Transverse colon (tissue), 4 donors: ENCODE measurements around the gene BMP7. TPM values are rescaled to one million over a fixed set of nuclear protein-coding genes. Genes with fewer than 3 reads are reported as not detected.

Experiments used
- DNase-seq: peaks from one replicate; pipeline ENCODE4 v3.0.0-alpha.2; 2019
- H3K27ac ChIP-seq, 4 donors: fragments of 200-600 bp; sonication (generic); 2 replicates each; pipeline ENCODE4 v1.5.1; 2016 to 2018; ENCODE audit warnings: inconsistent platforms in 4 of 4
- H3K27me3 ChIP-seq: fragments of 200-600 bp; sonication (generic); 2 replicates; pipeline ENCODE4 v1.5.1; 2017; ENCODE audit warnings: inconsistent platforms
- H3K36me3 ChIP-seq, 4 donors: fragments of 200-600 bp; sonication (generic); 2 replicates each; pipeline ENCODE4 v1.5.1; 2017 to 2019; ENCODE audit warnings: inconsistent platforms in 4 of 4
- H3K4me1 ChIP-seq, 4 donors: fragments of 200-600 bp; sonication (generic); 2 replicates each; pipeline ENCODE4 v1.5.1; 2017 to 2020; ENCODE audit warnings: inconsistent platforms in 4 of 4
- H3K4me3 ChIP-seq, 4 donors: fragments of 200-600 bp; sonication (generic); 1 replicate in 1 of 4; 2 replicates in 3 of 4; pipeline versions ENCODE4 v1.5.1 to v1.6.1; 2017 to 2019; ENCODE audit warnings: inconsistent platforms in 4 of 4
- H3K9me3 ChIP-seq, 2 donors: fragments of 200-600 bp; sonication (generic); 2 replicates each; pipeline ENCODE4 v1.5.1; 2017 to 2019; ENCODE audit warnings: inconsistent platforms in 2 of 2
- EP300 ChIP-seq: sonication (generic); formaldehyde crosslinking; IDR thresholded peaks from one replicate; pipeline ENCODE4 v1.6.1; 2017; ENCODE audit warnings: antibody characterized with exemption, low read depth
- POLR2A ChIP-seq: fragments of 450-650 bp; IDR thresholded peaks from one replicate; pipeline ENCODE4 v1.6.1; 2016; ENCODE audit warnings: antibody characterized with exemption, mild to moderate bottlenecking, moderate library complexity
- POLR2AphosphoS5 ChIP-seq, 3 donors: sonication (generic); formaldehyde crosslinking; IDR thresholded peaks; one replicate each; pipeline ENCODE4 v1.6.1; 2016; ENCODE audit warnings: antibody characterized with exemption in 3 of 3
- WGBS, 2 donors: methylation state at CpG; one replicate each; pipeline ENCODE4 v1.1.5; 2018; ENCODE audit warnings: low coverage in 1 of 2; 5-methylcytosine and 5-hydroxymethylcytosine counted together
- in situ Hi-C, 4 donors: fragments of 200-750 bp; cut with MboI; loops; one replicate each; pipeline versions ENCODE4 v1.15.0 to v1.15.1; 2017; ENCODE audit warnings: low sequenced_read_pairs in 3 of 4, low pct_ligation_motif_present in 1 of 4, low pct_unique_long_range_greater_than_20kb in 1 of 4
- intact Hi-C: fragments of 100-400 bp; cut with DNase I; formaldehyde crosslinking; loops from one replicate; pipeline ENCODE4 v1.15.1; 2023; ENCODE audit warnings: low total_unique reads
- total RNA-seq, 4 donors: library from RNA; depleted of rRNA; stranded (reverse); fragments of >200 nt; gene quantifications; one replicate each; pipeline ENCODE4 v1.1.0, GENCODE V29; 2016
- TF ChIP-seq, protein P1 (sequence below), 5 experiments: fragments of 200-600 bp in 3 of 5; fragments of 450-650 bp in 2 of 5; sonication (generic) in 3 of 5; IDR thresholded peaks; 1 replicate in 2 of 5; 2 replicates in 3 of 5; pipeline ENCODE4 v1.5.1; 2016 to 2017; ENCODE audit warnings: antibody characterized with exemption in 5 of 5, inconsistent platforms in 3 of 5, mild to moderate bottlenecking in 2 of 5, moderate library complexity in 1 of 5

The BMP7 gene
- total RNA-seq, 4 donors from 2014 or later = 1.4 to 2.2 (median 1.5) TPM; not detected in 1

DNA sequence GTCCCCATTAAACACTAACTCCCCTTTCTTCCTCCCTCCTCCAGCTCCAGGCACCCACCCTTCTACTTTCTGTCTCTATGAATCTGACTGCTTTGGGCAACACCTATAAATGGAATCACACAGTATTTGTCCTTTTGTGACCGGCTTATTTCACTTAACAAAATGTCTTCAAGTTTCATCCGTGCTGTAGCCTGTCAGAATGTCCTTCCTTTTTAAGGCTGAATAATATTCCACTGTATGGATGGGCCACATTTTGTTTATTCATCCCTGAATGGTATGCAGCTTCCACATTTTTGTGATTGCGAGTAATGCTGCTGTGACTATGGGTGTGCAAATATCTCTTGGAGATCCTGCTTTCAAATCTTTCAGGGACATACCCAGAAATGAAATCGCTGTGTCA lies 28.4 kb downstream of the BMP7 start:
- Histone ChIP-seq H3K9me3 (no peaks in the 10 kb centered on the region), H3K36me3 (no peaks in the 10 kb centered on the region), H3K4me1 (no peaks in the 10 kb centered on the region), H3K27me3 (peaks cover 4% of the 10 kb centered on the region), H3K27ac (no peak overlapping the region), H3K4me3 (no peak overlapping the region)
- WGBS, 2 donors = 82 to 95% methylated on average over 3 to 4 of the region's 4 CpGs
- in situ Hi-C loops = no loop called here
- intact Hi-C loops = no loop called here
- TF ChIP-seq POLR2AphosphoS5 (IDR thresholded peaks at IDR 0.05) (no peak), EP300 (no peak), POLR2A (no peak)
- TF ChIP-seq, protein P1, sequence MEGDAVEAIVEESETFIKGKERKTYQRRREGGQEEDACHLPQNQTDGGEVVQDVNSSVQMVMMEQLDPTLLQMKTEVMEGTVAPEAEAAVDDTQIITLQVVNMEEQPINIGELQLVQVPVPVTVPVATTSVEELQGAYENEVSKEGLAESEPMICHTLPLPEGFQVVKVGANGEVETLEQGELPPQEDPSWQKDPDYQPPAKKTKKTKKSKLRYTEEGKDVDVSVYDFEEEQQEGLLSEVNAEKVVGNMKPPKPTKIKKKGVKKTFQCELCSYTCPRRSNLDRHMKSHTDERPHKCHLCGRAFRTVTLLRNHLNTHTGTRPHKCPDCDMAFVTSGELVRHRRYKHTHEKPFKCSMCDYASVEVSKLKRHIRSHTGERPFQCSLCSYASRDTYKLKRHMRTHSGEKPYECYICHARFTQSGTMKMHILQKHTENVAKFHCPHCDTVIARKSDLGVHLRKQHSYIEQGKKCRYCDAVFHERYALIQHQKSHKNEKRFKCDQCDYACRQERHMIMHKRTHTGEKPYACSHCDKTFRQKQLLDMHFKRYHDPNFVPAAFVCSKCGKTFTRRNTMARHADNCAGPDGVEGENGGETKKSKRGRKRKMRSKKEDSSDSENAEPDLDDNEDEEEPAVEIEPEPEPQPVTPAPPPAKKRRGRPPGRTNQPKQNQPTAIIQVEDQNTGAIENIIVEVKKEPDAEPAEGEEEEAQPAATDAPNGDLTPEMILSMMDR (IDR thresholded peaks at IDR 0.05) = no peak
- DNase-seq = no peak

GRCh38 chr20:57237585-57237953 lies 28.9 kb downstream of the BMP7 start:
- no peak overlapping the region for H3K4me3 ChIP-seq
- peaks cover 4% of the 10 kb centered on the region for H3K27me3 ChIP-seq
- H3K36me3 ChIP-seq = no peaks in the 10 kb centered on the region
- H3K9me3 ChIP-seq = no peaks in the 10 kb centered on the region
- in situ Hi-C loops (no loop called here), intact Hi-C loops (no loop called here)
- H3K27ac ChIP-seq = no peak overlapping the region
- no peak for DNase-seq
- WGBS, 2 donors = 63% methylated on average over 3 of the region's 3 CpGs; no CpG with 5 or more reads in 1 of the 2 donors
- H3K4me1 ChIP-seq = no peaks in the 10 kb centered on the region
- TF ChIP-seq EP300 (no peak), POLR2AphosphoS5 (IDR thresholded peaks at IDR 0.05) (no peak), POLR2A (no peak)
- TF ChIP-seq, protein P1 (IDR thresholded peaks at IDR 0.05) = no peak

- Histone ChIP-seq H3K36me3 (no peaks in the 10 kb centered on the region), H3K27ac (no peak overlapping the region), H3K4me3 (no peak overlapping the region), H3K27me3 (peaks cover 4% of the 10 kb centered on the region), H3K9me3 (no peaks in the 10 kb centered on the region), H3K4me1 (no peaks in the 10 kb centered on the region)
- no peak for TF ChIP-seq POLR2A
- no peak for TF ChIP-seq EP300
- TF ChIP-seq, protein P1 (IDR thresholded peaks at IDR 0.05) = no peak
- no peak for TF ChIP-seq POLR2AphosphoS5 (IDR thresholded peaks at IDR 0.05)
- WGBS, 2 donors = 60 to 65% methylated on average over 5 to 15 of the region's 15 CpGs
- in situ Hi-C loops = no loop called here
- intact Hi-C loops = no loop called here
- DNase-seq = no peak
Measured at GRCh38 chr20:57236813-57237584, 29.4 kb downstream of the BMP7 start.

GRCh38 chr20:57234556-57235251 lies 31.7 kb downstream of the BMP7 start:
- Histone ChIP-seq H3K27me3 (peaks cover 4% of the 10 kb centered on the region), H3K4me3 (no peak overlapping the region), H3K4me1 (no peaks in the 10 kb centered on the region), H3K36me3 (no peaks in the 10 kb centered on the region), H3K27ac (no peak overlapping the region), H3K9me3 (no peaks in the 10 kb centered on the region)
- in situ Hi-C loops = no loop called here
- WGBS, 2 donors = 54% methylated on average over 11 of the region's 11 CpGs; no CpG with 5 or more reads in 1 of the 2 donors
- no peak for DNase-seq
- no peak for TF ChIP-seq EP300
- TF ChIP-seq, protein P1 (IDR thresholded peaks at IDR 0.05) = no peak
- no peak for TF ChIP-seq POLR2A
- no peak for TF ChIP-seq POLR2AphosphoS5 (IDR thresholded peaks at IDR 0.05)
- intact Hi-C loops = no loop called here
